HepG2 (cell line): Measurements from ENCODE around the gene RTP2. TPM values are rescaled to one million over a fixed set of nuclear protein-coding genes. Genes with fewer than 3 reads are reported as not detected.

ENCODE experiments used
- FOXP1 ChIP-seq, 2 experiments: fragments of 450-650 bp in 1 of 2; IDR thresholded peaks; 2 replicates each; pipeline ENCODE4 v1.6.1; 2017 to 2018; ENCODE audit warnings: antibody characterized with exemption in 1 of 2
- GABPB1 ChIP-seq: IDR thresholded peaks from 2 replicates; pipeline ENCODE4 v1.6.1; 2016; ENCODE audit warnings: mild to moderate bottlenecking, missing genetic modification reagents, moderate library complexity, missing compliant biosample characterization
- GTF3A ChIP-seq: sonication (generic); formaldehyde crosslinking; conservative IDR thresholded peaks from 2 replicates; pipeline ENCODE4 v1.4.0; 2020; ENCODE audit warnings: mild to moderate bottlenecking, missing genetic modification reagents
- KLF12 ChIP-seq: sonication (generic); formaldehyde crosslinking; IDR thresholded peaks from 2 replicates; pipeline ENCODE4 v1.4.0; 2020; ENCODE audit warnings: missing genetic modification reagents, borderline replicate concordance
- MIER3 ChIP-seq: IDR thresholded peaks from 2 replicates; pipeline ENCODE4 v1.6.1; 2016; ENCODE audit warnings: missing compliant biosample characterization, borderline replicate concordance
- MYPOP ChIP-seq: sonication (generic); formaldehyde crosslinking; IDR thresholded peaks from 2 replicates; pipeline ENCODE4 v1.8.1; 2023; ENCODE audit warnings: mild to moderate bottlenecking, moderate library complexity, missing genetic modification reagents
- MZF1 ChIP-seq: sonication (generic); formaldehyde crosslinking; IDR thresholded peaks from 2 replicates; pipeline ENCODE4 v1.8.1; 2023; ENCODE audit warnings: mild to moderate bottlenecking, missing genetic modification reagents, borderline replicate concordance
- NR1H2 ChIP-seq: sonication (generic); formaldehyde crosslinking; IDR thresholded peaks from 2 replicates; pipeline ENCODE4 v1.8.1; 2022; ENCODE audit warnings: low read depth, missing genetic modification reagents, borderline replicate concordance
- NR2F6 ChIP-seq, 2 experiments: IDR thresholded peaks; 2 replicates each; pipeline ENCODE4 v1.6.1; 2016; ENCODE audit warnings: antibody characterized with exemption in 1 of 2, mild to moderate bottlenecking in 1 of 2
- PCBP2 ChIP-seq: fragments of 200-400 bp; formaldehyde crosslinking; optimal IDR thresholded peaks from 2 replicates; pipeline ENCODE3; 2018; ENCODE audit warnings: low read length, low read depth; ENCODE audit not compliant: poor library complexity, severe bottlenecking
- RELA ChIP-seq: sonication (generic); formaldehyde crosslinking; IDR thresholded peaks from 2 replicates; pipeline ENCODE4 v1.4.0; 2020; ENCODE audit warnings: missing genetic modification reagents
- REPIN1 ChIP-seq: sonication (generic); formaldehyde crosslinking; IDR thresholded peaks from 2 replicates; pipeline ENCODE4 v1.8.0; 2022; ENCODE audit warnings: missing genetic modification reagents, low read depth, mild to moderate bottlenecking, borderline replicate concordance
- SMYD3 ChIP-seq: sonication (generic); formaldehyde crosslinking; IDR thresholded peaks from 2 replicates; pipeline ENCODE4 v1.8.1; 2023; ENCODE audit warnings: mild to moderate bottlenecking, missing genetic modification reagents
- SP4 ChIP-seq: sonication (generic); formaldehyde crosslinking; IDR thresholded peaks from 2 replicates; pipeline ENCODE4 v1.8.1; 2023; ENCODE audit warnings: mild to moderate bottlenecking, missing genetic modification reagents
- STAG1 ChIP-seq: sonication (generic); formaldehyde crosslinking; IDR thresholded peaks from 2 replicates; pipeline ENCODE4 v1.4.0; 2020; ENCODE audit warnings: missing genetic modification reagents
- TOE1 ChIP-seq: sonication (generic); formaldehyde crosslinking; IDR thresholded peaks from 2 replicates; pipeline ENCODE4 v1.4.0; 2020; ENCODE audit warnings: mild to moderate bottlenecking, missing genetic modification reagents
- ZBTB25 ChIP-seq: IDR thresholded peaks from 2 replicates; pipeline ENCODE4 v1.6.1; 2018; ENCODE audit warnings: missing genetic modification reagents
- ZBTB3 ChIP-seq: sonication (generic); formaldehyde crosslinking; IDR thresholded peaks from 2 replicates; pipeline ENCODE4 v1.4.0; 2020; ENCODE audit warnings: low read depth, mild to moderate bottlenecking, moderate library complexity, missing genetic modification reagents, borderline replicate concordance
- ZNF207 ChIP-seq: fragments of 450-650 bp; IDR thresholded peaks from 2 replicates; pipeline ENCODE4 v1.6.1; 2016; ENCODE audit warnings: antibody characterized with exemption, borderline replicate concordance
- ZNF251 ChIP-seq: sonication (generic); formaldehyde crosslinking; IDR thresholded peaks from 2 replicates; pipeline ENCODE4 v1.9.0; 2021; ENCODE audit warnings: mild to moderate bottlenecking, missing genetic modification reagents
- ZNF274 ChIP-seq: sonication (generic); formaldehyde crosslinking; IDR thresholded peaks from 2 replicates; pipeline ENCODE4 v1.5.1; 2020; ENCODE audit warnings: mild to moderate bottlenecking, missing genetic modification reagents
- ZNF451 ChIP-seq: sonication (generic); formaldehyde crosslinking; IDR thresholded peaks from 2 replicates; pipeline ENCODE4 v1.5.0; 2020; ENCODE audit warnings: mild to moderate bottlenecking, missing genetic modification reagents
- ZNF496 ChIP-seq: sonication (generic); formaldehyde crosslinking; IDR thresholded peaks from 2 replicates; pipeline ENCODE4 v1.8.1; 2023; ENCODE audit warnings: mild to moderate bottlenecking, moderate library complexity, missing genetic modification reagents; ENCODE audit not compliant: insufficient replicate concordance
- ZNF530 ChIP-seq: sonication (generic); formaldehyde crosslinking; IDR thresholded peaks from 2 replicates; pipeline ENCODE4 v1.5.0; 2020; ENCODE audit warnings: low read depth, mild to moderate bottlenecking, missing genetic modification reagents
- polyA plus RNA-seq, 8 experiments: library from polyadenylated mRNA; depleted of rRNA in 3 of 8; stranded (reverse) in 7 of 8; unstranded in 1 of 8; fragments of >200 nt; fragmentation: Illumina TruSeq in 4 of 8; extraction: Trizol in 4 of 8; gene quantifications; 2 replicates each; pipeline versions ENCODE4 v1.2.1 to v1.2.3, GENCODE V29; 2011 to 2016; ENCODE audit warnings: low read depth in 4 of 8, missing spikeins in 1 of 8, mixed read lengths in 1 of 8; ENCODE audit not compliant: insufficient read depth in 1 of 8
- total RNA-seq, 5 experiments: library from RNA; depleted of rRNA; stranded (reverse); fragments of >200 nt; fragmentation: Illumina TruSeq; extraction: Trizol; gene quantifications; 2 replicates each; pipeline ENCODE4 v1.2.3, GENCODE V29; 2016; ENCODE audit warnings: low read depth in 1 of 5
- TF ChIP-seq, protein P1 (sequence below): fragments of 450-650 bp; IDR thresholded peaks from 2 replicates; pipeline ENCODE4 v1.6.1; 2017; ENCODE audit warnings: mild to moderate bottlenecking

The RTP2 gene
- total and polyA plus RNA-seq, 2 of the 13 experiments (the other 11 are each of a cell fraction or from before 2014, with no cell fraction given), result not detected

GRCh38 chr3:187740421-187741399 is 38.4 kb upstream of the RTP2 start (continued):
- no peak for TF ChIP-seq ZNF274 (CRISPR knock-in tag)
- TF ChIP-seq ZNF207, result no peak
- TF ChIP-seq GTF3A, result no peak
- TF ChIP-seq PCBP2, result no peak
- no peak for TF ChIP-seq SMYD3 (CRISPR knock-in tag)
- TF ChIP-seq MZF1, result 0 out of 2 replicates have a peak, but pooled peaks have one; percentile 48
- no peak for TF ChIP-seq MYPOP (CRISPR knock-in tag)
- TF ChIP-seq ZBTB25 (CRISPR knock-in tag), result peak; percentile 33; the same call in 1 of the 2 replicates
- TF ChIP-seq ZNF251, result no peak
- no peak for TF ChIP-seq FOXP1 (IDR thresholded peaks at IDR 0.05)
- no peak for TF ChIP-seq FOXP1 (CRISPR knock-in tag; IDR thresholded peaks at IDR 0.05)
- peak; percentile 23; the same call in 1 of the 2 replicates for TF ChIP-seq SP4
- no peak for TF ChIP-seq ZBTB3 (CRISPR knock-in tag)
- TF ChIP-seq NR1H2 (CRISPR knock-in tag), result no peak
- no peak for TF ChIP-seq ZNF530 (CRISPR knock-in tag)
- TF ChIP-seq NR2F6 (IDR thresholded peaks at IDR 0.05), result no peak
- no peak for TF ChIP-seq NR2F6 (CRISPR knock-in tag; IDR thresholded peaks at IDR 0.05)
- no peak for TF ChIP-seq MIER3 (CRISPR knock-in tag)
- TF ChIP-seq GABPB1, result peak; percentile 47; the same call in 1 of the 2 replicates
- TF ChIP-seq TOE1 (CRISPR knock-in tag), result no peak
- TF ChIP-seq, protein P1, sequence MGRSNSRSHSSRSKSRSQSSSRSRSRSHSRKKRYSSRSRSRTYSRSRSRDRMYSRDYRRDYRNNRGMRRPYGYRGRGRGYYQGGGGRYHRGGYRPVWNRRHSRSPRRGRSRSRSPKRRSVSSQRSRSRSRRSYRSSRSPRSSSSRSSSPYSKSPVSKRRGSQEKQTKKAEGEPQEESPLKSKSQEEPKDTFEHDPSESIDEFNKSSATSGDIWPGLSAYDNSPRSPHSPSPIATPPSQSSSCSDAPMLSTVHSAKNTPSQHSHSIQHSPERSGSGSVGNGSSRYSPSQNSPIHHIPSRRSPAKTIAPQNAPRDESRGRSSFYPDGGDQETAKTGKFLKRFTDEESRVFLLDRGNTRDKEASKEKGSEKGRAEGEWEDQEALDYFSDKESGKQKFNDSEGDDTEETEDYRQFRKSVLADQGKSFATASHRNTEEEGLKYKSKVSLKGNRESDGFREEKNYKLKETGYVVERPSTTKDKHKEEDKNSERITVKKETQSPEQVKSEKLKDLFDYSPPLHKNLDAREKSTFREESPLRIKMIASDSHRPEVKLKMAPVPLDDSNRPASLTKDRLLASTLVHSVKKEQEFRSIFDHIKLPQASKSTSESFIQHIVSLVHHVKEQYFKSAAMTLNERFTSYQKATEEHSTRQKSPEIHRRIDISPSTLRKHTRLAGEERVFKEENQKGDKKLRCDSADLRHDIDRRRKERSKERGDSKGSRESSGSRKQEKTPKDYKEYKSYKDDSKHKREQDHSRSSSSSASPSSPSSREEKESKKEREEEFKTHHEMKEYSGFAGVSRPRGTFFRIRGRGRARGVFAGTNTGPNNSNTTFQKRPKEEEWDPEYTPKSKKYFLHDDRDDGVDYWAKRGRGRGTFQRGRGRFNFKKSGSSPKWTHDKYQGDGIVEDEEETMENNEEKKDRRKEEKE, result no peak
- peak; percentile 89 for TF ChIP-seq STAG1
- 0 out of 2 replicates have a peak, but pooled peaks have one; percentile 55 for TF ChIP-seq KLF12 (CRISPR knock-in tag)
- TF ChIP-seq ZNF496 (CRISPR knock-in tag), result no peak
- TF ChIP-seq RELA (CRISPR knock-in tag), result no peak
- TF ChIP-seq ZNF451 (CRISPR knock-in tag), result no peak
- TF ChIP-seq REPIN1, result no peak
